Keratinocyte (primary cell): ENCODE results near the gene SLC38A3. TPM values are rescaled to one million over a fixed set of nuclear protein-coding genes. Genes with fewer than 3 reads are reported as not detected.
A peak's percentile ranks its signal among the peaks of the same experiment; 100 is the strongest.

Experiments
- DNase-seq: peaks from one replicate; pipeline ENCODE4 v3.0.0-alpha.2; 2011; ENCODE audit warnings: low read depth, missing footprints, low spot score
- FAIRE-seq: peaks from 2 replicates; lab custom pipeline; 2011; peaks lifted over from hg19 to GRCh38; lab: Jason Lieb, UNC
- H2AFZ ChIP-seq: 2 replicates; pipeline ENCODE4 v1.6.0; 2012; ENCODE audit warnings: low read length, control low read depth, inconsistent platforms; ENCODE audit not compliant: control insufficient read depth
- H3K27ac ChIP-seq: 2 replicates; pipeline ENCODE4 v1.5.1; 2011; ENCODE audit warnings: low read length; ENCODE audit not compliant: control insufficient read depth, insufficient read depth
- H3K27me3 ChIP-seq: 3 replicates; pipeline ENCODE4 v1.6.0; 2011; ENCODE audit warnings: low read length; ENCODE audit not compliant: control insufficient read depth, insufficient read depth; ENCODE audit errors: extremely low read depth
- H3K36me3 ChIP-seq, 2 experiments: 2 replicates in 1 of 2; 3 replicates in 1 of 2; pipeline ENCODE4 v1.5.1; 2011; ENCODE audit warnings: low read length in 2 of 2, mild to moderate bottlenecking in 1 of 2; ENCODE audit not compliant: control insufficient read depth in 2 of 2, insufficient read depth in 2 of 2; ENCODE audit errors: extremely low read depth in 1 of 2
- H3K4me1 ChIP-seq: 3 replicates; pipeline ENCODE4 v1.5.1; 2011; ENCODE audit warnings: low read length; ENCODE audit not compliant: control insufficient read depth, insufficient read depth; ENCODE audit errors: extremely low read depth
- H3K4me2 ChIP-seq: 3 replicates; pipeline ENCODE4 v1.6.0; 2011; ENCODE audit warnings: low read depth, low read length; ENCODE audit not compliant: control insufficient read depth, insufficient read depth; ENCODE audit errors: extremely low read depth
- H3K4me3 ChIP-seq, 3 experiments: fragments of 200-600 bp in 1 of 3; sonication (generic) in 1 of 3; 2 replicates in 2 of 3; 3 replicates in 1 of 3; pipeline ENCODE4 v1.5.1; 2011 to 2016; ENCODE audit warnings: low read length in 3 of 3, mild to moderate bottlenecking in 3 of 3, control low read depth in 2 of 3, inconsistent platforms in 1 of 3, low read depth in 1 of 3, mixed read lengths in 1 of 3, mixed run types in 1 of 3, moderate library complexity in 1 of 3; ENCODE audit not compliant: control insufficient read depth in 2 of 3, insufficient read depth in 2 of 3; ENCODE audit errors: extremely low read depth in 1 of 3
- H3K79me2 ChIP-seq: 2 replicates; pipeline ENCODE4 v1.6.0; 2012; ENCODE audit warnings: low read length; ENCODE audit not compliant: control insufficient read depth, insufficient read depth
- H3K9ac ChIP-seq: 3 replicates; pipeline ENCODE4 v1.6.0; 2011; ENCODE audit warnings: low read length; ENCODE audit not compliant: control insufficient read depth, insufficient read depth; ENCODE audit errors: extremely low read depth
- H3K9me1 ChIP-seq: 3 replicates; pipeline ENCODE4 v1.6.0; 2011; ENCODE audit warnings: low read length; ENCODE audit not compliant: control insufficient read depth, insufficient read depth; ENCODE audit errors: extremely low read depth
- H3K9me3 ChIP-seq: 2 replicates; pipeline ENCODE4 v1.5.1; 2012; ENCODE audit warnings: low read depth, low read length; ENCODE audit not compliant: control insufficient read depth
- H4K20me1 ChIP-seq: 3 replicates; pipeline ENCODE4 v1.6.0; 2011; ENCODE audit warnings: low read length; ENCODE audit not compliant: control insufficient read depth, insufficient read depth; ENCODE audit errors: extremely low read depth
- CTCF ChIP-seq, 3 experiments: IDR thresholded peaks in 1 of 3; conservative IDR thresholded peaks in 1 of 3; optimal IDR thresholded peaks in 1 of 3; 2 replicates in 2 of 3; 3 replicates in 1 of 3; pipeline versions ENCODE3 to v1.5.1; 2011; ENCODE audit warnings: low read length in 3 of 3, mild to moderate bottlenecking in 3 of 3, moderate library complexity in 2 of 3, control low read depth in 1 of 3, inconsistent platforms in 1 of 3; ENCODE audit not compliant: insufficient read depth in 2 of 3; ENCODE audit errors: extremely low read depth in 1 of 3
- EZH2 ChIP-seq: IDR thresholded peaks from one replicate; pipeline ENCODE4 v1.6.1; 2012; ENCODE audit warnings: inconsistent platforms, mild to moderate bottlenecking, low read length, moderate library complexity
- dilution Hi-C: fragments of 300-500 bp; cut with MboI; formaldehyde crosslinking; loops from one replicate; pipeline ENCODE4 v1.7.0; 2020; ENCODE audit warnings: low sequenced_read_pairs; ENCODE audit not compliant: extremely low pct_ligation_motif_present
- polyA plus RNA-seq, 5 experiments: library from polyadenylated mRNA; depleted of rRNA in 3 of 5; stranded (reverse) in 3 of 5; stranded (forward) in 1 of 5; unstranded in 1 of 5; fragments of >200 nt; gene quantifications; 1 replicate in 1 of 5; 2 replicates in 3 of 5; 3 replicates in 1 of 5; pipeline versions ENCODE4 v1.2.1 to v1.2.3, GENCODE V29; 2011 to 2012; ENCODE audit warnings: missing spikeins in 2 of 5, low read depth in 1 of 5, low replicate concordance in 1 of 5

SLC38A3 gene
- polyA plus RNA-seq, 1 donor (not counting 4 experiments of a cell fraction or from before 2014, with no cell fraction given), result not detected

- peak overlapping the region; percentile 76 to 98 (median 97) for H3K4me3 ChIP-seq
- peaks cover 31% of the 10 kb centered on the region for H3K4me1 ChIP-seq
- dilution Hi-C loops, result no loop called here
- peaks cover 14% of the 10 kb centered on the region for H4K20me1 ChIP-seq
- H3K36me3 ChIP-seq, result peaks cover 8 to 11% of the 10 kb centered on the region in 2 experiments
- H3K27me3 ChIP-seq, result no peaks in the 10 kb centered on the region
- DNase-seq (no peak), FAIRE-seq (peak; percentile 77)
- peak overlapping the region; percentile 76 for H3K27ac ChIP-seq
- H3K79me2 ChIP-seq, result peaks cover 60% of the 10 kb centered on the region
- no peak overlapping the region for H2AFZ ChIP-seq
- H3K9me1 ChIP-seq, result peaks cover 3% of the 10 kb centered on the region
- H3K9ac ChIP-seq, result peak overlapping the region; percentile 88
- H3K9me3 ChIP-seq, result no peaks in the 10 kb centered on the region
- H3K4me2 ChIP-seq, result peak overlapping the region; percentile 98
- TF ChIP-seq CTCF (optimal IDR thresholded peaks at IDR 0.05 in 1 of 3, IDR thresholded peaks at IDR 0.05 in 1 of 3, conservative IDR thresholded peaks at IDR 0.05 in 1 of 3; ENCODE audit: extremely low read depth in 1 of 3, insufficient read depth in 2 of 3, low read length in 3 of 3) (no peak), EZH2 (no peak)
These were observed 32.1 kb downstream of the SLC38A3 start for GRCh38 chr3:50237133-50237651.

- dilution Hi-C loops, result no loop called here
- no peaks in the 10 kb centered on the region for H3K9me3 ChIP-seq
- peaks cover 11 to 12% of the 10 kb centered on the region in 2 experiments for H3K36me3 ChIP-seq
- peak overlapping the region; percentile 76 to 98 (median 97) for H3K4me3 ChIP-seq
- H4K20me1 ChIP-seq, result peaks cover 14% of the 10 kb centered on the region
- H3K9me1 ChIP-seq, result peaks cover 3% of the 10 kb centered on the region
- H3K4me1 ChIP-seq, result peaks cover 39% of the 10 kb centered on the region
- H3K4me2 ChIP-seq, result peak overlapping the region; percentile 98
- H3K27ac ChIP-seq, result peak overlapping the region; percentile 76
- TF ChIP-seq EZH2 (no peak), CTCF (optimal IDR thresholded peaks at IDR 0.05 in 1 of 3, IDR thresholded peaks at IDR 0.05 in 1 of 3, conservative IDR thresholded peaks at IDR 0.05 in 1 of 3; ENCODE audit: extremely low read depth in 1 of 3, insufficient read depth in 2 of 3, low read length in 3 of 3) (peak in 1 of 3 experiments; percentile 6)
- FAIRE-seq (peak; percentile 69), DNase-seq (no peak)
- H3K9ac ChIP-seq, result peak overlapping the region; percentile 88
- no peaks in the 10 kb centered on the region for H3K27me3 ChIP-seq
- peaks cover 68% of the 10 kb centered on the region for H3K79me2 ChIP-seq
- peak overlapping the region; percentile 49 for H2AFZ ChIP-seq
These were observed 32.9 kb downstream of the SLC38A3 start for GRCh38 chr3:50237754-50238548.
